NCI-H2196 treated with DMSO at 0.1 percent for 48 hours (cell line): ENCODE data around the gene SLC36A3.
"Not testable (repeated sequence)": the region's sequence is repeated elsewhere in the genome, so short reads cannot be mapped to it uniquely, and the experiment has no call there.

Experiments used
- DNase-seq: peaks from one replicate; lab custom pipeline; 2025; ENCODE audit not compliant: unreplicated experiment; lab: John Stamatoyannopoulos, UW

Gene SLC36A3

DNA sequence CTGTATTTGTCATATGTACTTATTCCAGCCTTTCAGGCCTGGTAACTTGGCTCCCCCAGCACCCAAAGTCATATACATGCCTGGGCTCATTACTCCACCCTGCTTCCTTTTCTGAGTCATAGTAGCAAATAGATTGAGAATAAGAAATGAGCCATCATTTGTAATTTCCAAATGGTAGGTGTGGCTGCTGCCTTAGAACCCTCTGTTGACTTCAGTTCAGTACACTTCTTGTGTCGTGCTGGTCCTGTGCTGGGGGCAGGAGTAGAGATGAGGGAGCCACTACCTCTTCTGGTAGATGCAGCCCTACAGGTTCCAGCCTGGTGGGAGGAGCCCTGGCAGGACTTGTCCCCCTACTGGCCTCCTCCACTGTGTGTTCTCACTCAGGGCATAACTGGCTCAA is 39.5 kb downstream of the SLC36A3 start:
- no peak for DNase-seq

DNA sequence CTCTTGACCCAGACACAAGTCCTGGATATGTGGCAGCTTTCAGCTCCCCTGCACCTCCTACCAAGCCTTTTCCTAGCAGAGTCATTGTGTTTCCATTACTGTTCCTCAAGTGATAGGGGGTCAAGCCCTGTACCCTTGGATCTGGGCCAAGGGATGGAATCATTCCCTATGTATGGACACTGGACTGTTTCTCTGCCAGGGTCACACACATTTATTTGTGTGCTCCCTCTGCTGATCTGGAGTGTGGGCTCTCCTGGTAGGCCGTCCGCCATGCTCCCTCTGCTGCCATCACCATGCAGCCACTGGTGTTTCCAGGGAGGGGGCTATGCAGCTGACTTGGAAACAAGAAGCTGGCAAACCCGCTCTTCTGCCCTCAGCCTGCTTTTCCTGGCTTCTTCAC is 41.0 kb downstream of the SLC36A3 start:
- no peak for DNase-seq

DNA sequence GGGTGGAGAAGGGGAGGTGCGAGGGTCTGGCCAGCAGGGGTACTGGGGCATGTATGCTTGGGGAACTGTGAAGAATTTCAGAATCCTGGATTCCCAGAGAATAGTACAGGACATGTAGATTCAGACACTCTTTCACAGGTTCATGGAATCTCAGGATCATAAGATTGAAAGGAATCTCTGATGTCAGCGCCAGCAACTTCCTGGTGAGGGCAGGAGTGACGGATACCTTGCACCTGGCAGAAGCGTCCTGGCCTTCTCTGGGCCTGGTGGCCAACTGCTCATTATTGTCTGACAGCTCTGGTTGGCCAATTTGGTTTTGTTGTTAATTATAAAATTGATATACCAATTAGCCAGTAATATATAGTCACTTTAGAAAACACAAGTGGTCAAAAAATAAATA is 43.6 kb downstream of the SLC36A3 start:
- DNase-seq = no peak

DNA sequence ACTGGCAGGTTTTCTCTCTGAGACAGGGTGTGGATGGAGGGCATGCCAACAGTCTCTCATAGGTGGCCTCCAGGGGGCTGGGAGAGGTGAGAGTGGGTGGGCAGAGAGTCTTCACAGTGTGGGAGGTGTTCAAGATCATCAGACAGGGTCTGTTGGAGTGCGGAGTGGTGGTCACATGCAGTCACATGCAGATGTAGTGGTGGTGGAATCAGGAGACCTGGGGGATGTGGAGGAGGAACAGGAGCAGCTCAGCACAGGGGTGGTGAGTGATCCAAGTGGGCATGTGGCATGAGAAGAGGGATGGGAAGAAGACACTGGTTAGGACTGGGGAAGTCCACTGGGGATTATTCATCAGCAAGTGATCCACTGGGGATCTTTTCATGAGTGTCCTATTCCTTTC is 44.8 kb downstream of the SLC36A3 start:
- no peak for DNase-seq

DNA sequence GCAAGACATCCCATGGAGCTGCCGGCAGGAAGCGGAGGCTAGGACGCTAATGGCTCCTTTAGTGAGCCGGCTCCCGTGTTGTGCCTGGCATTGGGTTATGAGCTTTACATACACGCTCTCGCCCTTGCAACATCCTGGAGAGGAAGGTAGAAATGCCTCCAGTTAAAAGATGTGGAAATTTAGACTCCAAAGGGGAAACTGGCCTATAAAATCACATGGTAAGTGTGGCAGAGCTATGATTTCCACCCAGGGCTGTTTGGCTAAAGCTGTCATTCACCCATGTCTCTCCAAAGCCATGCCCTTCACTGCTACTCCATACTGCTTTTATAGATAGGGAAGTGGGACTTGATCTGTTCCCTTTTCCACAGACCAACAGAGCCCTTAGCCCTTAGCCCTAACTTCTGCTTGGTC is 45.4 kb downstream of the SLC36A3 start:
- DNase-seq = no peak

DNA sequence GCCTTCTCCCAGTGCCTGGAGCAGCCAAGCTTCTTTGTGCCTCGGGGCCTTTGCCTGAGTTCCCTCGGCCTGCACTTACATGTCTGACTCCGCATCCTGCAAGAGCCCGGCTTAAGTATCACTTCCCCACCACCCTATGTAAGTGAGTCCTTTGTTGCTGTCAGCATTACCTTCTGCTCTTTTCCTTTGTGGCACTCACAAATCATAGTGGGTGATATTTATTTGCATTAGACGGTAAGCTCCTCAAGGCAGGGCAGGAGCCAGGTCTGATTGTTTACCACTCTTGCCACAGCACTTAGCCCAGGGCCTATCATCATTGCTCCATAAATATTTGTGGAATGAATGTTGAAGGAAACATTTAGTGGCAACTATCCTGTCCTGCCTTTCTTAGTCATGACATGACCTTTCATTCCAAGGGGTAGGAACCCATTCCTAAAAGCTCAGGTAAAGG is 45.8 kb downstream of the SLC36A3 start:
- DNase-seq = no peak

DNA sequence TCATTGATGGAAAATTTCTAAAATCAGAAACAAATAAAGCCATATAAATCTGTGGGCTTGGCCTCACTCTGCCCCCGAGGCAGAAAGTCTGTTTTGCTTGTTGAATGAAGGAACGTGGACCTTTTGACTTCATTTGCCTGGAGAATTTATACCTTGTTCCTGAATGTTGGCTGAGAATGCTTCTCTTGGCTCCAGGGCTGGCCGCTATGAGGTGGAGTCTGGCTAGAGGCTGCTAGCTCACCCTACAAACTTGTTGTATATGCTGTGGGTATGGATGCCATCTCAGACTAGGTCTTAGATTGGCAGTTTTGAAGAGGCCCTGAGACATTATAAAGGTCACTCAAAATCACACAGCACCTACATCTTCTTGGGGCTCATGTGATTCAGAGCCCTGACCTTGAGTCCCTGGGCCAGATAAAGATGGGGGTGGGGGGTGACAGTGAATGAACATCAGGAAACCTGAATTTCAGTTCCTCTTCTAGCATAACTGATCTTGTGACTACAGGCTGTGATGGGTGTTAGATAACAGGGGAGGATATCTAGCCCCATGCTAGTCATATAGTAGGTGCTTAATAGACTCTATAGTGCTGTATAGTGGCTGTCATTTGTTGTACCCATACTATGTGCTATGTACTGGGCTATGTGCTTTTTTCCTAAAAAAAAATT is 47.8 kb downstream of the SLC36A3 start:
- DNase-seq = no peak

DNA sequence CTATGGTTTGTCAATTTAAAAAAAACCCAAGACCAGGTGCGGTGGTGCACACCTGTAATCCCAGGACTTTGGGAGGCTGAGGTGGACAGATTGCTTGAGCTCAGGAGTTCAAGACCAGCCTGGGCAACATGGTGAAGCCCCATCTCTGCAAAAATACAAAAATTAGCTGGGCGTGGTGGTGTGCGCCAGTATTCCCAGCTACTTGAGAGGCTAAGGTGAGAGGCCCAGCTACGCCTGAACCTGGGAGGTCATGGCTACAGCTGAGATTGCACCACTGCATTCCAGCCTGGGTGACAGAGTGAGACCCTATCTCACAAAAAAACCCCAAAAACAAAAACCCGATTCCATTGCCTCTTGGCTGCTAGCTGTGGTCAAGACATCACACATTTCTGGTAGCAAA is 48.6 kb downstream of the SLC36A3 start:
- not testable (repeated sequence) for DNase-seq

DNA sequence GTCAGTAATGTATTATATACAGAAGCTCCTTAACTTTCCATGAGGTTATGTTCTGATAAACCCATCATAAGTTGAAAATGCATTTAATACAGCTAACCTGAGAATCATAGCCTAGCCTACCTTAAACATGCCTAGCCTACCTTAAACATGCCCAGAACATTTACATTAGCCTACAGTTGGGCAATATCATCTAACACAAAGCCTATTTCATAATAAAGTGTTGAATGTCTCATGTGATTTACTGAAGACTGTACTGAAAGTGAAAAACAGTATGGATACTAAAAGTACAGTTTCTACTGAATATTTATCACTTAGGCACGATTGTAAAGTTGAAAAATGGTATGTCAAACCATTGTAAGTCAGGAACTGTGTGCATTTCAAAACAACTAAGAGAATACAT is 49.0 kb downstream of the SLC36A3 start:
- DNase-seq = no peak

DNA sequence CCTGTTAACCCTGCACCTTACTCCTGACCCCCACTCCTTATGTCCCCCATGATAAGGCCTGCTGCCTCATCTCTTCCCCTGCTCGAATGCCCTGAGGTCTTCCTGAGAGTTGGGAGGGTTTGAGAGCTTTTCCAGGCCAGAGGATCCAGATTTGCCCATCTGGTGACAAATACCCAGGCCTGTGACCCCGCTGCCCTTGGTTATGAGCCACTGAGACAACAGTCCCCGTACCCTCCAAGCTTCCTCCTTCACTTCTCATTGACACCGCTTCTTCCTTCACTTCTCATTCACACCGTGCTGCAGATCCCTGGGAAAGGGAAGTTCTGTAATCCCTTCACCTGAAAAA is 50.0 kb downstream of the SLC36A3 start:
- DNase-seq = no peak

DNA sequence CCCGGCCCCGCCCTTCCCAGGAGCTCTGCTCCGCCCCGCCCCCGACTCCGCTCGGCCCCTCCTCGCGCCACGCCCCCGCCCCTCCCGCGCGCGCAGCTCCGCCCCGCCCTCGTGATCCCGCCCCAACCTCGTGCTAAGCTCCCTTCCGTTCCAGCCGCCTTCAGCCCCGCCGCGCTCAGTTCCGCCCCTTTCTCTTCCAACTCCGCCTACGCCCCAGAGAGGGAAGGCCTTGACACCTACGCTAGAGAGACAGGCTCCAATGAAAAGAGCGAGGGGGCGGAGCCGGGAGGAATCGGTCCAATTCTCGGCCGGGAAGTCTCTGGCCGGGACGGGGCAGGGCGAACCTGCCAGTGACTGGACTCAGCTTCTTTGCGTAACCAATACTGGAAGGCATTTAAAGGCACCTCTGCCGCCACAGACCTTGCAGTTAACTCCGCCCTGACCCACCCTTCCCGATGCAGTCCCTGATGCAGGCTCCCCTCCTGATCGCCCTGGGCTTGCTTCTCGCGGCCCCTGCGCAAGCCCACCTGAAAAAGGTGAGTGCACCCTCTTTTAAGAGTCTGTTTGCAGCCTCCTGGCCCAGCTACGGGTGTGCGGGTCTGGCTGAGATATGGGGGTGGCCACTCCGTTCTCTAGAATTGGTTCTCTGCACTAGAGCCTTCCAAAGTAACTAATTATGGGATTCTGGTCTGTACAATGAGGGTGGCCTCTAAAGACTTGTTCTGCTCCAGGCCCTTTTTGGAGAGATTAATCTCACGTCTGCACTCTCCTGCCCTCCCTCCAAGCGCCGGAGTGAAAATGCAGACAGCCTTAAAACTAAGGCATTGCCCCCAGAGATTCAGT is 50.6 kb downstream of the SLC36A3 start, which contains the start of gene GM2A:
Gene GM2A (plus strand): TSS at position 424 of the 843 bp plus-strand sequence. CDS start 32 bp downstream, at position 456.
- DNase-seq = peak; percentile 98

DNA sequence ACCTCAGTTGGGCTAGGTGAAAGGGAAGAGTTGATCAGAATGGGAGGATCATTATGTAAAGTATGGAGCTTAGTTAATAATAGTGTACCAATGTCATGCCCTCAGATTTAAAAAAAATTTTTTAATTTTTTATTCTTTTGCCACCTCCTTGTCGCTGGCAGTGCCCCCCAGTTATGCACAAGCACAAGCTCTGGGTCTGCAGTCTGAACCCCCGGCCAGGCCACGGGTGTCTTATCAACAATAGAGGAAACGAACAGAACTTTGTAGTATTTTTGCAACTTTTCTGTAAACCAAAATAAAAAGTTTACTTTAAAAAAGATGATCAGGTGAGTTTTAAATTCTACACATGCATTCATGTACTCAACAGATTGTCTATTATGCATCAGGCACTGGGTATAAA is 51.9 kb downstream of the SLC36A3 start:
- DNase-seq = no peak

DNA sequence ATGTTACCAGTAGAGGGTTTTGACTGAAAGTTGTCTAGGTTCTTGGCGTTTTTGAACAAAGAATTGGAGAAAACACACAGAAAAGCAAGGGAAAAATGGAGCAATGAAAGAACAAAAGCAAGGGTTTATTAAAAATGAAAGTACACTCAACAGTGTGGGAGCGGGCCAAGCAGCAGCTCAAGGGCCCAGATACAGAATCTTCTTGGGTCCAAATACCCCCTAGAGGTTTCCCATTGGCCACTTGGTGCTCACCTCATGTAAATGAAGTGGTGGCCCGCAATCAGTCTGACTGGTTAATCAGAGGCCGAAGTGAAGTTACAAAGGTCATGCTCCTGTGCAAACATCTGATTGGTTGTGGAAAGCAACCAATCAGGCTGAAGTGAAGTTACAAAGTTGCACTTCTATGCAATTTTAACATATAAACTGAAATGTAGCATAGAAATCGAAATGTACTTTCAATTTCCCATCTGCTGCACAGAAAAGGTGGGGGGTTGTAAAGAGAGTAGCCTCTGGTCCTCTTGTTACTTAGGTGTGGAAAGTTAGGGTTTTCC is 52.5 kb downstream of the SLC36A3 start:
- no peak for DNase-seq

DNA sequence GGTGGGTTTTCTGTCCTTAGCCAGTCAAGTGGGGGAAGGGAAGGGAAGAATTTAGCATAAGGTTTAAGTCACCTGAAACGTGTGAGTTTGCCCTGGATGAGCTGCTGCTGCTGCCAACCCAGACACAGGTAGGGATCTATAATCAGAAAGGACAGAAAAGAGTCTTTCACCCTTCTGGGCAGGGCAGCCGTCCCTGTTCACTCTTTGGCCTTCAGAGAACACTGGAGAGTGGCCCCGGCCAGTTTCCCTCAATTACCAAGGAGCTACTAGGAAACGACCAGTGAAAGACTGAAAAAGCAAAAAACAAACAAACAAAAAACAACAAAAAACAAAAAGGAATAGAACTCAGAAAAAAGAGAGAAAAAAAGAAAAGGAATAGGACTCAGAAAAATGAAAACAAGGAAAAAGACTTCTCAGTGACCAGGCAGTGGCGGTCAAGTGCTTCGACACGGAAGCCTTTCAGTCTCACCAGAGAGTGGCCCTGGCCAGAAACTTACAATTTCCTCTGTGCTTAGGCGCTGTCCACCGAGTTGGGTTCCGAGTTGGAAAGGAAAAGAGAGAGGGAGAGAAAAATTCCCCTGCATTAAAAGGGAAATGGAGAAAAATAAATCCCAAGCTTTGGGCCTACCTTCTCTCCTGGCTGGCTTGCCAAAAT is 53.1 kb downstream of the SLC36A3 start:
- no peak for DNase-seq

DNA sequence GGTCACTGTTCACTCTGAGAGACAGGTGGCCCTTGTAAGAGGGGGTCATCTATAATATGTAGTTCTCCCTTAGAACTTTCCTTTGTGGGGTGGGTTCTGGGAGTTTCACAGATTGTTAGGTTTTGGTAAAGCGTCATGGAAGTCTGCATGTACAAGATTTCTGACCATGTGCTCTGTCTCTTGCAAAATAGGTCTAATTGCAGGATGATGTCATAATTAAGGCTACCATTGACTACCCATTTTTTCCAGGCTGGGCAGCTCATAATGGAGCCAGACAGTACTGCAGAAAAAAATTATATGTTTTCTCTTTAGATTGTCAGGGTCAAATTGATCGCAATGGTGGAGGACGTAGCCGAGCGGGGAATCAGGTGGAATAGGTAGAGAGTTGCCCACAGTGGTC is 54.3 kb downstream of the SLC36A3 start:
- DNase-seq = no peak

DNA sequence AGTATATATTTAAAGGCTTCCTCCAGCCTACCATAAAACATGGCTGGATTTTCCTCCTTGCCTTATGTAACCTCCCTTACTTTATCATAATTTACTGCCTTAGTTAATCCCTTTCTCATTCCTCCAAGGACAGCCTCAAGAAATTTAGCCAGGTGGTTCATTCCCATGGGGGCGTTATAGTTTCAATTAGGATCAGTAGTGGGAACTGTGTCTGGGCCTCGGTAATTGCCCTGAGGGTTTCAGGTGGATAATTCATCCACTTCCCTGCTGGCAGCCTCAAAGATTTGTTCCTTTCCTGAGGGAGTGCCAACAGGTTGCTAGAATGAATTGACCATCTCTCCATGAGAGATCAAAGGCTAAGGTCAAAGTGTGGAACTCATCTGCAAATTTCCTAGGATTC is 54.9 kb downstream of the SLC36A3 start:
- no peak for DNase-seq

DNA sequence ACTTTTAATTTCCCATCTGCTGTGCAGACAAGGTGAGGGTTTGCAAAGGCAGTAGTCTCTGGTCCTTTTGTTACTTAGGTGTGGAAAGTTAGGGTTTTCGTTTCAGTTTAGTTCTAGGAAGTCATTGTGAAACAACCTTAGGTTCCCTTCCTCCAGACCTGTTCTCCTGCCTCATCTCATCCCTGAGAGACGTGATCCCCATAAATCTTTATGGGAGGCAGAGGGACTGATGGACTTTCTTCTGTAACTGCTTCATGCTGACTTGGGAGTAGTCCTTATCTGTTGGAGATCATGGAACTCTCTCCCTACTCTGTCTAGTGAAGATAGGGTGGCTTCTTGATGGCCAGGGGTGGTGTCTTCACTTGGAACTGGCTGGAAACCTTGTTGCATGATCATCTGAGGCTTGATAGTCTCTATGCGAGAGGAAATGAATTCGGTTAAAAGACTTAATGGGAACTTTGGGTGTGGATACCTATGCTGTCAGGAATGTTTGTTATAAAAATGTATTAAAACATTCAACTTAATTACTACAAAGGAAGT is 57.8 kb downstream of the SLC36A3 start:
- no peak for DNase-seq

DNA sequence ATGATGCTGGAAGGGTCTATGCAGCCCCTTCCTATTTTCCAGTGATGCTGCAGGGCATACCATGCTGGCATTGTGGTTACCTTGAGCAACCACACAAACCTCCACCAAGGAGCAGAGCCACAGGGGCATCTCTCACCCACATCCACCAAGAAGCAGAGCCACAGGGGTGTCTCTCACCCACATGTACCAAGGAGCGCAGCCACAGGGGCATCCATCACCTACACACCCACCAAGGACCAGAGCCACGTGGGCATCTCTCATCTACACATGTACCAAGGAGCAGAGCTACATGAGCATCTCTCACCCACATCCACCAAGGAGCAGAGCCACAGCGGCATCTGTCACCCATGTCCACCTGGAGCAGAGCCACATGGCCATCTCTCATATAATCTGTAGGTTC is 59.4 kb downstream of the SLC36A3 start:
- no peak for DNase-seq

DNA sequence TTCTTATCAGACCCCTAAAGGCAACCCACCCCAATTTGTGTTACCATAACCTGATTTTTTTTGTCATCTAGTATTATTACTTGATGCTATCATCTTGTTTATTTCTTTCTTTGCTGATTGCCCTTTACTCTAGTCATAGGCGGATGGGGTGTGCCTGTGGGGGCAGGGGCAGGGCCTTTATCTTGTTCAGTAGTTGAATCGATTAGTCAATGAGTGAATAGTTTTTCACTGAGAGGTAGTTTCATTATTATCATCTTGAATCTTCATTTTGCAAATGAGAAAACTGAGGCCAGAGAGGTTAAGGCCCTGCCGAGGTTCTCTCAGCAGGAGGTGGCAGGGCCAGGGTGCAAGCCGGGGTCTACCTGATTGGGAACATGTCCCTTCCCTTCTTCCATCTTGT is 60.0 kb downstream of the SLC36A3 start:
- DNase-seq = no peak

DNA sequence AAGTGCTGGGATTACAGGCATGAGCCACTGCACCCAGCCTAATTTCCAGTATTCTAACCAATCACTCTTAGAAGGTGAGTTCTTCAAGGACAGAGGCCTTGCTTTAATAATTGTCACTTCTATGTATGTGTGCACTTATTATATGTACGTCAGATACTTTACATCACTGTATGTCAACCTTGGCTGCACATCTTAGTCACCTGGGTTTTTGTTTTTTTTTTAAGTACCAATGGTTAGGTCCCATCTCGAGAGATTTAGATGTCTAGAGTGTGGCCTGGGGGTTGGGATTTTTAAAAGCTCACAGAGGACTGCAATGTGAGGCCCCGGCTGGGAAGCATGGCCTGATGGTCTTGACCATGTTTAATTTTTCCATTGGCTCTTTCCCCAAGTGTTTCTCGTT is 60.4 kb downstream of the SLC36A3 start:
- DNase-seq = no peak

DNA sequence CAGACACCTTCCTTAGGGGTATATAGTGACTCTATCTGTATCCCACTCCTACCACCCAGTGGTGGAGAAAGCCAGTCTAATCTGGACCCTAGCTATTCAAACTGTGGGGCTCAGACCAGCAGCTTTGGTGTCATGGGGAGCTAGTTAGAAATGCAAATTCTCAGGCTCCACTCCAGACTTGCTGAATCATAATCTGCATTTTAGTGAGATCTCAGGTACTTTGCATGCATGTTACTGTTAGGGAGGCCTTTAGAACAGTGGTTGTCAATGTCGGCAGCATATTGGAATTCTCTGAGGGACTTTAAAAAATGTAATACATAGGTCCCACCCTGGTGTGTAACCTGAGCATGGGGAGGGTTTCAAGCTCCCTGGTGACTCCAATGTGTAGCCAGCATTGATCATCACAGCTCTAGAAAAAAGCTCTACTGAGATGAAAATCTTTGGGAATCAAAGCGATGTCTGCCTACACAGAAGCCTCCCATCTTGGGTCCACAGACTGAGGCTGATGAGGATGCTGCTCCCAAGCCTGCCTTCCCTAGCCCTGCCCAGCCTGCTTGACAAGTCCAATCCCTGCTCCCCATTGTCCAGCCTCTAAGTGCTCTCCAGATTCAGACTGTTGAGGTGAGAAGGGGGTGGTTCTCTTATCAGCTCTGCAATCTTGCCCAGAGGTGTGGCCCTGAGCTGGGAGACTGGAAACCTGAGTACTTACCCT is 62.5 kb downstream of the SLC36A3 start:
- no peak for DNase-seq
